K562 (cell line): ENCODE results near the gene HAP1. TPM values are rescaled to one million over a fixed set of nuclear protein-coding genes. Genes with fewer than 3 reads are reported as not detected.

ENCODE experiments used
- ETV1 ChIP-seq: fragments of 450-650 bp; conservative IDR thresholded peaks from 2 replicates; pipeline ENCODE4 v1.6.1; 2016; ENCODE audit warnings: missing genetic modification characterization, control low read depth, low read depth, missing compliant biosample characterization
- FOXK2 ChIP-seq, 2 experiments: fragments of 450-650 bp; IDR thresholded peaks in 1 of 2; conservative IDR thresholded peaks in 1 of 2; 2 replicates each; pipeline ENCODE4 v1.6.1; 2016; ENCODE audit warnings: low read depth in 2 of 2, mild to moderate bottlenecking in 1 of 2
- HDGF ChIP-seq: fragments of 450-650 bp; IDR thresholded peaks from 2 replicates; pipeline ENCODE4 v1.6.1; 2016
- KLF13 ChIP-seq: fragments of 450-650 bp; IDR thresholded peaks from 2 replicates; pipeline ENCODE4 v1.6.1; 2016; ENCODE audit warnings: missing genetic modification characterization, low read depth, mild to moderate bottlenecking, missing compliant biosample characterization, moderate library complexity, borderline replicate concordance
- MBD2 ChIP-seq: sonication (generic); IDR thresholded peaks from 2 replicates; pipeline ENCODE4 v1.6.1; 2016; ENCODE audit warnings: low read depth, borderline replicate concordance
- NR2C1 ChIP-seq, 2 experiments: fragments of 450-650 bp; IDR thresholded peaks; 2 replicates each; pipeline ENCODE4 v1.6.1; 2017; ENCODE audit warnings: mild to moderate bottlenecking in 2 of 2, antibody characterized with exemption in 1 of 2, inconsistent platforms in 1 of 2, missing compliant biosample characterization in 1 of 2, missing genetic modification characterization in 1 of 2
- POLR2A ChIP-seq: fragments of 450-650 bp; conservative IDR thresholded peaks from 2 replicates; pipeline ENCODE4 v1.6.1; 2016
- RBFOX2 ChIP-seq: fragments of 200-400 bp; formaldehyde crosslinking; IDR thresholded peaks from 2 replicates; pipeline ENCODE4 v1.6.1; 2017; ENCODE audit warnings: low read depth, mild to moderate bottlenecking, low read length, moderate library complexity
- TBL1XR1 ChIP-seq, 2 experiments: IDR thresholded peaks; 2 replicates each; pipeline ENCODE4 v1.6.1; 2012; ENCODE audit warnings: improper control_type of control experiment in 2 of 2, low read length in 2 of 2, mild to moderate bottlenecking in 1 of 2
- TCF3 ChIP-seq: sonication (generic); formaldehyde crosslinking; IDR thresholded peaks from 2 replicates; pipeline ENCODE4 v1.4.0; 2020; ENCODE audit warnings: mild to moderate bottlenecking, missing genetic modification reagents
- XRCC5 ChIP-seq: fragments of 200-400 bp; formaldehyde crosslinking; IDR thresholded peaks from 2 replicates; pipeline ENCODE4 v1.6.1; 2017; ENCODE audit warnings: low read depth, mild to moderate bottlenecking, low read length
- ZNF175 ChIP-seq: fragments of 200-800 bp; sonication (Bioruptor generic); IDR thresholded peaks from 2 replicates; pipeline ENCODE4 v1.6.1; 2016; ENCODE audit warnings: low read depth, mild to moderate bottlenecking, missing genetic modification characterization, missing compliant biosample characterization
- polyA plus RNA-seq, 8 experiments: library from polyadenylated mRNA; depleted of rRNA in 4 of 8; stranded (reverse) in 5 of 8; unstranded in 3 of 8; fragments of >200 nt; fragmentation: Nextera tagmentation in 2 of 8; fragmentation: Illumina TruSeq in 1 of 8; extraction: Ambion mirVana in 2 of 8; extraction: Trizol in 1 of 8; gene quantifications; 2 replicates each; pipeline versions ENCODE4 v1.2.1 to v1.2.3, GENCODE V29; 2011 to 2014; ENCODE audit warnings: inconsistent platforms in 1 of 8, missing spikeins in 1 of 8
- total RNA-seq, 7 experiments: library from RNA; depleted of rRNA in 6 of 7; stranded (reverse); fragments of >200 nt in 6 of 7; fragmentation: Illumina TruSeq in 2 of 7; extraction: Trizol in 2 of 7; gene quantifications; 2 replicates each; pipeline versions ENCODE4 v1.2.1 to v1.2.3, GENCODE V29; 2011 to 2021; ENCODE audit warnings: low replicate concordance in 1 of 7
- TF ChIP-seq, protein P1 (sequence below): sonication (generic); IDR thresholded peaks from 2 replicates; pipeline ENCODE4 v1.6.1; 2016
- TF ChIP-seq, protein P2 (sequence below): sonication (generic); formaldehyde crosslinking; IDR thresholded peaks from 2 replicates; pipeline ENCODE4 v1.8.1; 2023; ENCODE audit warnings: mild to moderate bottlenecking, missing genetic modification reagents
- TF ChIP-seq, protein P3 (sequence below): IDR thresholded peaks from 2 replicates; pipeline ENCODE4 v1.6.1; 2014; ENCODE audit warnings: antibody characterized with exemption
- TF ChIP-seq, protein P4 (sequence below): fragments of 450-650 bp; IDR thresholded peaks from 2 replicates; pipeline ENCODE4 v1.6.1; 2016; ENCODE audit warnings: borderline replicate concordance
- TF ChIP-seq, protein P5 (sequence below): fragments of 250-450 bp; sonication (Bioruptor Pico); IDR thresholded peaks from 2 replicates; pipeline ENCODE4 v1.8.0; 2021; ENCODE audit warnings: borderline replicate concordance, mild to moderate bottlenecking, moderate library complexity; ENCODE audit not compliant: poor library complexity, severe bottlenecking
- TF ChIP-seq, protein P6 (sequence below): sonication (generic); formaldehyde crosslinking; IDR thresholded peaks from 2 replicates; pipeline ENCODE4 v1.8.0; 2023; ENCODE audit warnings: mild to moderate bottlenecking, missing genetic modification reagents

Gene HAP1
- total and polyA plus RNA-seq, 9 of the 15 experiments (the other 6 are each of a cell fraction or from before 2014, with no cell fraction given) = under 0.01 to 0.09 (median 0.04) TPM; not detected in 6

DNA sequence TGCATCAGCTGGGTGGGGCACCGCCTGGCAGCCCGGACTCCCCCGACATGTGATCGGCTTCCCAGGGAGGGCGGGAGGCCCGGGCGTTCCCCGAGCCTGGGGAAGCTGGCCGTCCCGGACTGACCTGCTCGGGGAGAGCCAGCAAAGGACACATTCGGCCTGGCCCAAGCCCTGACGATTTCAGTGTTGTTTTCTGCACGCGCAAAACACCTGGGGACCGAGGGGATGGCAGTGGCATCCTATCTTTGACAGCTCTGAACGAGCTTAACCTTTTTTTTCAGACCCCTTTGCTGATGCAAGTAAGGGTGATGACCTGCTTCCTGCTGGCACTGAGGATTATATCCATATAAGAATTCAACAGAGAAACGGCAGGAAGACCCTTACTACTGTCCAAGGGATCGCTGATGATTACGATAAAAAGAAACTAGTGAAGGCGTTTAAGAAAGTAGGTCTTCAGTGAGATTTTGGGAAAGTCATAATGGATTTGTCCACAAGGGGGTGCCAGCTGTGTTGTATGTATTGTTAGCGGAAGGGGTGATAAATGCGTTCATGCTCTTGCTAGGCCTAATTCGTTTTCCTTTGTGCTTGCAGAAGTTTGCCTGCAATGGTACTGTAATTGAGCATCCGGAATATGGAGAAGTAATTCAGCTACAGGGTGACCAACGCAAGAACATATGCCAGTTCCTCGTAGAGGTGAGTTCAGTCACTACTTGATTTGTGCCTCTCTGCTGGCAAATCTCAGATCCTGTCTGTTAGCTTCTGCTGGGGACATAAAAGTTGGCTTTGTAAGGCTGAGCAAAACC, 44.7 kb downstream of the HAP1 start (continued):
- TF ChIP-seq, protein P1, sequence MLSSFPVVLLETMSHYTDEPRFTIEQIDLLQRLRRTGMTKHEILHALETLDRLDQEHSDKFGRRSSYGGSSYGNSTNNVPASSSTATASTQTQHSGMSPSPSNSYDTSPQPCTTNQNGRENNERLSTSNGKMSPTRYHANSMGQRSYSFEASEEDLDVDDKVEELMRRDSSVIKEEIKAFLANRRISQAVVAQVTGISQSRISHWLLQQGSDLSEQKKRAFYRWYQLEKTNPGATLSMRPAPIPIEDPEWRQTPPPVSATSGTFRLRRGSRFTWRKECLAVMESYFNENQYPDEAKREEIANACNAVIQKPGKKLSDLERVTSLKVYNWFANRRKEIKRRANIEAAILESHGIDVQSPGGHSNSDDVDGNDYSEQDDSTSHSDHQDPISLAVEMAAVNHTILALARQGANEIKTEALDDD = 0 out of 2 replicates have a peak, but pooled peaks have one; percentile 16
- no peak for TF ChIP-seq MBD2
- 0 out of 2 replicates have a peak, but pooled peaks have one; percentile 40 for TF ChIP-seq ZNF175
- TF ChIP-seq, protein P2, sequence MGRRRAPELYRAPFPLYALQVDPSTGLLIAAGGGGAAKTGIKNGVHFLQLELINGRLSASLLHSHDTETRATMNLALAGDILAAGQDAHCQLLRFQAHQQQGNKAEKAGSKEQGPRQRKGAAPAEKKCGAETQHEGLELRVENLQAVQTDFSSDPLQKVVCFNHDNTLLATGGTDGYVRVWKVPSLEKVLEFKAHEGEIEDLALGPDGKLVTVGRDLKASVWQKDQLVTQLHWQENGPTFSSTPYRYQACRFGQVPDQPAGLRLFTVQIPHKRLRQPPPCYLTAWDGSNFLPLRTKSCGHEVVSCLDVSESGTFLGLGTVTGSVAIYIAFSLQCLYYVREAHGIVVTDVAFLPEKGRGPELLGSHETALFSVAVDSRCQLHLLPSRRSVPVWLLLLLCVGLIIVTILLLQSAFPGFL (CRISPR knock-in tag) = peak; percentile 60; the same call in 1 of the 2 replicates
- peak in 1 of 2 experiments; percentile 40; a peak in 2 of 4 replicates for TF ChIP-seq FOXK2 (conservative IDR thresholded peaks at IDR 0.05 in 1 of 2, IDR thresholded peaks at IDR 0.05 in 1 of 2; ENCODE audit: low read depth in 2 of 2)
- TF ChIP-seq KLF13 (tag) = peak; percentile 58; the same call in 1 of the 2 replicates
- TF ChIP-seq ETV1 (tag) = peak; percentile 41
- TF ChIP-seq NR2C1 (IDR thresholded peaks at IDR 0.05) = no peak
- no peak for TF ChIP-seq NR2C1 (tag; IDR thresholded peaks at IDR 0.05)
- 0 out of 2 replicates have a peak, but pooled peaks have one; percentile 26 for TF ChIP-seq HDGF
- 0 out of 2 replicates have a peak, but pooled peaks have one; percentile 1 for TF ChIP-seq TCF3 (CRISPR knock-in tag)
- TF ChIP-seq, protein P3, sequence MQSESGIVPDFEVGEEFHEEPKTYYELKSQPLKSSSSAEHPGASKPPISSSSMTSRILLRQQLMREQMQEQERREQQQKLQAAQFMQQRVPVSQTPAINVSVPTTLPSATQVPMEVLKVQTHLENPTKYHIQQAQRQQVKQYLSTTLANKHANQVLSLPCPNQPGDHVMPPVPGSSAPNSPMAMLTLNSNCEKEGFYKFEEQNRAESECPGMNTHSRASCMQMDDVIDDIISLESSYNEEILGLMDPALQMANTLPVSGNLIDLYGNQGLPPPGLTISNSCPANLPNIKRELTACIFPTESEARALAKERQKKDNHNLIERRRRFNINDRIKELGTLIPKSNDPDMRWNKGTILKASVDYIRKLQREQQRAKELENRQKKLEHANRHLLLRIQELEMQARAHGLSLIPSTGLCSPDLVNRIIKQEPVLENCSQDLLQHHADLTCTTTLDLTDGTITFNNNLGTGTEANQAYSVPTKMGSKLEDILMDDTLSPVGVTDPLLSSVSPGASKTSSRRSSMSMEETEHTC = peak; percentile 64; the same call in 1 of the 2 replicates
- TF ChIP-seq XRCC5 = peak; percentile 50; the same call in 1 of the 2 replicates
- TF ChIP-seq, protein P4, sequence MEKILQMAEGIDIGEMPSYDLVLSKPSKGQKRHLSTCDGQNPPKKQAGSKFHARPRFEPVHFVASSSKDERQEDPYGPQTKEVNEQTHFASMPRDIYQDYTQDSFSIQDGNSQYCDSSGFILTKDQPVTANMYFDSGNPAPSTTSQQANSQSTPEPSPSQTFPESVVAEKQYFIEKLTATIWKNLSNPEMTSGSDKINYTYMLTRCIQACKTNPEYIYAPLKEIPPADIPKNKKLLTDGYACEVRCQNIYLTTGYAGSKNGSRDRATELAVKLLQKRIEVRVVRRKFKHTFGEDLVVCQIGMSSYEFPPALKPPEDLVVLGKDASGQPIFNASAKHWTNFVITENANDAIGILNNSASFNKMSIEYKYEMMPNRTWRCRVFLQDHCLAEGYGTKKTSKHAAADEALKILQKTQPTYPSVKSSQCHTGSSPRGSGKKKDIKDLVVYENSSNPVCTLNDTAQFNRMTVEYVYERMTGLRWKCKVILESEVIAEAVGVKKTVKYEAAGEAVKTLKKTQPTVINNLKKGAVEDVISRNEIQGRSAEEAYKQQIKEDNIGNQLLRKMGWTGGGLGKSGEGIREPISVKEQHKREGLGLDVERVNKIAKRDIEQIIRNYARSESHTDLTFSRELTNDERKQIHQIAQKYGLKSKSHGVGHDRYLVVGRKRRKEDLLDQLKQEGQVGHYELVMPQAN = peak; percentile 88
- TF ChIP-seq RBFOX2 = peak; percentile 69
- TF ChIP-seq, protein P5, sequence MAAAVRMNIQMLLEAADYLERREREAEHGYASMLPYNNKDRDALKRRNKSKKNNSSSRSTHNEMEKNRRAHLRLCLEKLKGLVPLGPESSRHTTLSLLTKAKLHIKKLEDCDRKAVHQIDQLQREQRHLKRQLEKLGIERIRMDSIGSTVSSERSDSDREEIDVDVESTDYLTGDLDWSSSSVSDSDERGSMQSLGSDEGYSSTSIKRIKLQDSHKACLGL (CRISPR knock-in tag) = peak; percentile 56
- no peak for TF ChIP-seq POLR2A
- peak; percentile 34 to 43; a peak in 2 of 4 replicates for TF ChIP-seq TBL1XR1 (IDR thresholded peaks at IDR 0.05; ENCODE audit: low read length in 2 of 2)
- TF ChIP-seq, protein P6, sequence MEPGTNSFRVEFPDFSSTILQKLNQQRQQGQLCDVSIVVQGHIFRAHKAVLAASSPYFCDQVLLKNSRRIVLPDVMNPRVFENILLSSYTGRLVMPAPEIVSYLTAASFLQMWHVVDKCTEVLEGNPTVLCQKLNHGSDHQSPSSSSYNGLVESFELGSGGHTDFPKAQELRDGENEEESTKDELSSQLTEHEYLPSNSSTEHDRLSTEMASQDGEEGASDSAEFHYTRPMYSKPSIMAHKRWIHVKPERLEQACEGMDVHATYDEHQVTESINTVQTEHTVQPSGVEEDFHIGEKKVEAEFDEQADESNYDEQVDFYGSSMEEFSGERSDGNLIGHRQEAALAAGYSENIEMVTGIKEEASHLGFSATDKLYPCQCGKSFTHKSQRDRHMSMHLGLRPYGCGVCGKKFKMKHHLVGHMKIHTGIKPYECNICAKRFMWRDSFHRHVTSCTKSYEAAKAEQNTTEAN (CRISPR knock-in tag) = peak; percentile 51; the same call in 1 of the 2 replicates
